GM18868 (cell line): ENCODE data around the gene MYO1H.
"Not testable (repeated sequence)": the region's sequence is repeated elsewhere in the genome, so short reads cannot be mapped to it uniquely, and the experiment has no call there.

Experiments
- ATAC-seq: cut with Tn5 transposase; IDR thresholded peaks from one replicate; pipeline ENCODE4 v1.9.1; 2021; ENCODE audit warnings: mild to moderate bottlenecking, moderate library complexity; ENCODE audit not compliant: unreplicated experiment

Gene MYO1H

GRCh38 chr12:109406147-109406546 is 58.4 kb downstream of the MYO1H start:
- ATAC-seq, result not testable (repeated sequence)

GRCh38 chr12:109418848-109419480 is 71.3 kb downstream of the MYO1H start:
- ATAC-seq, result no peak

- ATAC-seq, result no peak
Observed at GRCh38 chr12:109421355-109422087, 73.8 kb downstream of the MYO1H start.

GRCh38 chr12:109422251-109422650 is 74.6 kb downstream of the MYO1H start:
- no peak for ATAC-seq

GRCh38 chr12:109423392-109423791 is 75.7 kb downstream of the MYO1H start:
- ATAC-seq, result no peak

- ATAC-seq, result peak; percentile 70
Observed at GRCh38 chr12:109428037-109428629, 80.4 kb downstream of the MYO1H start.

- not testable (repeated sequence) for ATAC-seq
Observed at GRCh38 chr12:109428804-109429203, 81.1 kb downstream of the MYO1H start.

GRCh38 chr12:109430244-109430643 is 82.5 kb downstream of the MYO1H start:
- ATAC-seq, result no peak

GRCh38 chr12:109432431-109432830 is 84.7 kb downstream of the MYO1H start:
- ATAC-seq, result no peak

- peak; percentile 57 for ATAC-seq
Observed at GRCh38 chr12:109432842-109433304, 85.2 kb downstream of the MYO1H start.

- ATAC-seq, result no peak
Observed at GRCh38 chr12:109433618-109434017, 85.9 kb downstream of the MYO1H start.

GRCh38 chr12:109434582-109434981 is 86.9 kb downstream of the MYO1H start:
- ATAC-seq, result no peak

GRCh38 chr12:109435428-109436187 is 87.9 kb downstream of the MYO1H start:
- no peak for ATAC-seq

- no peak for ATAC-seq
Observed at GRCh38 chr12:109436188-109436560, 88.5 kb downstream of the MYO1H start.

- ATAC-seq, result no peak
Observed at GRCh38 chr12:109439181-109439580, 91.5 kb downstream of the MYO1H start.

GRCh38 chr12:109439951-109440350 is 92.3 kb downstream of the MYO1H start:
- not testable (repeated sequence) for ATAC-seq

GRCh38 chr12:109440851-109441490 is 93.3 kb downstream of the MYO1H start:
- no peak for ATAC-seq

GRCh38 chr12:109443794-109444193 is 96.1 kb downstream of the MYO1H start:
- ATAC-seq, result no peak

GRCh38 chr12:109444259-109444658 is 96.6 kb downstream of the MYO1H start:
- no peak for ATAC-seq

GRCh38 chr12:109445191-109445609 is 97.5 kb downstream of the MYO1H start:
- ATAC-seq, result no peak

GRCh38 chr12:109446869-109447268 is 99.2 kb downstream of the MYO1H start:
- ATAC-seq, result no peak
